Measurements from ENCODE around the gene OIP5.

DNA sequence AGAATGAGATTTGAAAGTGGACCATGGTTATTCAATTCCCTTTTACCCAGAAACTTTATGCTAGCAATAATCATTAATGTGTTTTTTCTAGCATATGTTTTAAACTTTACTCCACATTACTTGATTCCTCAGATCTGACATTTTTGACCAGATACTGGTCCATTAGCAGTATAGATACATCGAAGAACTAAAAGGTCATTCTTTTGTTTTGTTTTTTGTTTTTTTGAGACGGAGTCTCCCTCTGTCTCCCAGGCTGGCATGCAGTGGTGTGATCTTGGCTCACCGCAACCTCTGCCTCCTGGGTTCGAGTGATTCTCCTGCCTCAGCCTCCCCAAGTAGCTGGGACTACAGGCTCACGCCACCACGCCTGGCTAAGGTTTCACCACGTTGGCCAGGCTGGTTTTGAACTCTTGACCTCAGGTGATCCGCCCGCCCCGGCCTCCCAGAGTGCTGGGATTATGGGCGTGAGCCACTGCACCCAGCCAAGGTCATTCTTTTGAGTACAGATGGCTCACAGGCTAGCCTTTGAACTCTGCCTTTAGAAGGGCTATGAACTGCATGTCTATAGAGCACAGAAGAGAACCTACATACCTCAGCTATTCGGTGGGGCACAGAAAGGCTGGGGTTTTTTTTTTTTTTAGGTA is 72.7 kb downstream of the OIP5 start:
- TF ChIP-seq POLR2A (IDR thresholded peaks at IDR 0.05; ENCODE audit: low read depth, low read length), result no peak
- TF ChIP-seq TAF1 (IDR thresholded peaks at IDR 0.05; ENCODE audit: borderline replicate concordance, low read depth, low read length), result no peak
- TF ChIP-seq POLR2AphosphoS5 (IDR thresholded peaks at IDR 0.05; ENCODE audit: low read depth, low read length), result no peak
